Fibroblast of mammary gland (primary cell): ENCODE results near the gene TAF11L8.
"Not testable (repeated sequence)": the region's sequence is repeated elsewhere in the genome, so short reads cannot be mapped to it uniquely, and the experiment has no call there.

Experiments used
- DNase-seq: peaks from one replicate; pipeline ENCODE4 v3.0.0-alpha.2; 2010; ENCODE audit warnings: low read depth
- H3K4me3 ChIP-seq: 2 replicates; pipeline ENCODE4 v1.5.1; 2011; ENCODE audit warnings: low read depth, mild to moderate bottlenecking, low read length, moderate library complexity; ENCODE audit not compliant: control insufficient read depth
- TF ChIP-seq, protein P1 (sequence below): conservative IDR thresholded peaks from 2 replicates; pipeline ENCODE4 v1.5.1; 2011; ENCODE audit warnings: low read depth, low read length, inconsistent platforms; ENCODE audit not compliant: control insufficient read depth, insufficient read depth

Gene TAF11L8

DNA sequence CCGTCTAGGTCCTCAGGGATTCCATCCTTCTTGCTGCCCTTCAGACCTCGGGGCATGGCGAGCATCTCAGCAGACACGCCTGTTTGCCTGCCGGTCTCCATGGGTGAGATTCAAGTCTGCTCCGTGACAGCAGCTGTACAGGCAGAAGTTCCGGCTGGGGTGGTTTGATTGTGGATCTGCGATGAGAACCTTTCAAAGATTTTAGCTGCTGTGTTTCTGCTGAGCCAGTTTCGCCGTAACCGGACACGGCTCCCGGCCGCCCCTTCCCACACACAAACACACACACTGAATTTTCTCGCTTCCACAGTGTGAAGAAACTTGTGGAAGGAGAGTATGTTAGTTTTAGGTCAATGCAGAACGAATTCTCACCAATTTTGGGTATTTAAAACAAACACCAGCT lies at the start of gene TAF11L8:
Gene TAF11L8 (minus strand): TSS at position 101 of the 400 bp plus-strand sequence.
- not testable (repeated sequence) for DNase-seq, H3K4me3 ChIP-seq

DNA sequence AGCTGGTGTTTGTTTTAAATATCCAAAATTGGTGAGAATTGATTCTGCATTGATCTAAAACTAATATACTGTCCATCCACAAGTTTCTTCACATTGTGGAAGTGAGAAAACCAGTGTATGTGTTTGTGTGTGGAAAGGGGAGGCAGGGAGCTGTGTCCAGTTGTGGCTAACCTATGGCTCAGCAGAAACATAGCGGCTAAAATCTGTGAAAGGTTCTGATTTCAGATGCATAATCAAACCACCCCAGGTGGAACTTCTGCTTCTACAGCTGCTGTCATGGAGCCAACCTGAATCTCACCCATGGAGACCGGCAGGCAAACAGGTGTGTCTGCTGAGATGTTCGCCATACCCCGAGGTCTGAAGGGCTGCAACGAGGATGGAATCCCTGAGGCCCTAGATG lies 43.4 kb upstream of the TAF11L8 start, which contains the start of gene TAF11L14:
Gene TAF11L14 (plus strand): TSS at position 301 of the 400 bp plus-strand sequence.
- DNase-seq: no peak
- TF ChIP-seq, protein P1, sequence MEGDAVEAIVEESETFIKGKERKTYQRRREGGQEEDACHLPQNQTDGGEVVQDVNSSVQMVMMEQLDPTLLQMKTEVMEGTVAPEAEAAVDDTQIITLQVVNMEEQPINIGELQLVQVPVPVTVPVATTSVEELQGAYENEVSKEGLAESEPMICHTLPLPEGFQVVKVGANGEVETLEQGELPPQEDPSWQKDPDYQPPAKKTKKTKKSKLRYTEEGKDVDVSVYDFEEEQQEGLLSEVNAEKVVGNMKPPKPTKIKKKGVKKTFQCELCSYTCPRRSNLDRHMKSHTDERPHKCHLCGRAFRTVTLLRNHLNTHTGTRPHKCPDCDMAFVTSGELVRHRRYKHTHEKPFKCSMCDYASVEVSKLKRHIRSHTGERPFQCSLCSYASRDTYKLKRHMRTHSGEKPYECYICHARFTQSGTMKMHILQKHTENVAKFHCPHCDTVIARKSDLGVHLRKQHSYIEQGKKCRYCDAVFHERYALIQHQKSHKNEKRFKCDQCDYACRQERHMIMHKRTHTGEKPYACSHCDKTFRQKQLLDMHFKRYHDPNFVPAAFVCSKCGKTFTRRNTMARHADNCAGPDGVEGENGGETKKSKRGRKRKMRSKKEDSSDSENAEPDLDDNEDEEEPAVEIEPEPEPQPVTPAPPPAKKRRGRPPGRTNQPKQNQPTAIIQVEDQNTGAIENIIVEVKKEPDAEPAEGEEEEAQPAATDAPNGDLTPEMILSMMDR: no peak
- no peak within 1 kb of the TSS for H3K4me3 ChIP-seq

DNA sequence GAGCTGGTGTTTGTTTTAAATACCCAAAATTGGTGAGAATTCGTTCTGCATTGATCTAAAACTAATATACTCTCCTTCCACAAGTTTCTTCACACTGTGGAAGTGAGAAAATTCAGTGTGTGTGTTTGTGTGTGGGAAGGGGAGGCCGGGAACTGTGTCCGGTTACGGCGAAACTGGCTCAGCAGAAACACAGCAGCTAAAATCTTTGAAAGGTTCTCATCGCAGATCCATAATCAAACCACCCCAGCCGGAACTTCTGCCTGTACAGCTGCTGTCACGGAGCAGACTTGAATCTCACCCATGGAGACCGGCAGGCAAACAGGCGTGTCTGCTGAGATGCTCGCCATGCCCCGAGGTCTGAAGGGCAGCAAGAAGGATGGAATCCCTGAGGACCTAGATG lies 41.0 kb upstream of the TAF11L8 start, which contains the start of gene TAF11L13:
Gene TAF11L13 (plus strand): TSS at position 301 of the 400 bp plus-strand sequence.
- not testable (repeated sequence) for H3K4me3 ChIP-seq, DNase-seq

DNA sequence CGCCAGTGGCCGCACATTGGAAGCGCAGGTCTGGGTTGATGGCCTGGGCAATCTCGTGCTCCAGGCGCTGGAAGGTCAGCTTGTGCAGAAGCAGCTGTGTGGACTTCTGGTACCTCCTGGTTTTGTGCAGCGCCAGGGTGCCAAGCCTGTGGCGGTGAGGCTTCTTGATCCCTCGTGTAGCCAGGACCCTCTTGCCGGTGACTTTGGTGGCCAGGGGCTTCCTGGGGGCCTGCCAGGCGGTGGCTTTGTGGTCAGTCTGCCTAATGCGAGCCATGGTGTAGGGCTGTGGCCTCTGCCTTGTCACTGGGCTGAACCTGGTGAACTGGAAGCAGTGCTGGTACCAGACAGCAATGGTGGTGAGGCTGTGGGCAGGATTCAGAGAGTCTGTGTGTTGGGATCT lies 34.9 kb upstream of the TAF11L8 start:
- TF ChIP-seq, protein P1: no peak
- no peak for DNase-seq
- no peak overlapping the region for H3K4me3 ChIP-seq

DNA sequence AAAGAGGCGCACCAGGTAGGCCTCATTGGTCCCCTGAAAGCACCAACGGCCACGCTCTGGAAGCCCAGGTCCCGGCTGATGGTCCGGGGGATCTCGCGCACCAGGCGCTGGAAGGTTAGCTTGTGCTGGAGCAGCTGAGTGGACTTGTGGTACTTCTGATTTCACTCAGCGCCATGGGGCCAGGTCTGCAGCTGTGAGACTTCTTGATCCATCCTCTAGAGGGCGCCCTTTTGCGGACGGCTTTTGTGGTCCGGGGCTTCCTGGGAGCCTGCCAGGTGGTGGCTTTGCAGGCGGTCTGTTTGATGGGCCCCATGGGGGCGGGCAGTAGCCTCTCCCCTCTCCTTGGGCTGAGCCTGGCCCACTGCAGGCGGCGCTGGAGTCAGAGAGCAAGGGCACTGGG lies 29.9 kb upstream of the TAF11L8 start:
- no peak for DNase-seq

DNA sequence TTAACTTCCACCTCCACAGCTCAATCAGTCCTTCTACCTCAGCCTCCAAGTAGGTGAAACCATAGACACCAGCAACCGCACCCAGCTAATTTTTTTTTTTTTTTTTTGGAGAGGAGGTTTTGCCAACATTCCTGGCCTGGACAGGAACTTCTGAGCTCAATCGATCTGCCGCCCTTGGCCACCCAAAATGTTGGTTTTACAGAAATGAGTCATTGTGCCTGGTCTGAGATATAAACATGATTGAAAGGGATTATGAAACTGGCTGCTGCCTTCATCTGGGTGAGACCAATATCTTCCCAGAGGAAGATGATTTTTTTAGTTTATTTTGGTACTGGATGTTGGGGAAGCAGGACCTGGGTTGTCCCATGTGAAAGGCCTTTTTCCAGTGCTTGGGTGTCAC lies 28.6 kb upstream of the TAF11L8 start:
- TF ChIP-seq, protein P1: no peak
- no peak for DNase-seq
- H3K4me3 ChIP-seq: no peak overlapping the region

More for the DNA sequence above, 29.9 kb upstream of the TAF11L8 start:
- TF ChIP-seq, protein P1: no peak
- H3K4me3 ChIP-seq: no peak overlapping the region

DNA sequence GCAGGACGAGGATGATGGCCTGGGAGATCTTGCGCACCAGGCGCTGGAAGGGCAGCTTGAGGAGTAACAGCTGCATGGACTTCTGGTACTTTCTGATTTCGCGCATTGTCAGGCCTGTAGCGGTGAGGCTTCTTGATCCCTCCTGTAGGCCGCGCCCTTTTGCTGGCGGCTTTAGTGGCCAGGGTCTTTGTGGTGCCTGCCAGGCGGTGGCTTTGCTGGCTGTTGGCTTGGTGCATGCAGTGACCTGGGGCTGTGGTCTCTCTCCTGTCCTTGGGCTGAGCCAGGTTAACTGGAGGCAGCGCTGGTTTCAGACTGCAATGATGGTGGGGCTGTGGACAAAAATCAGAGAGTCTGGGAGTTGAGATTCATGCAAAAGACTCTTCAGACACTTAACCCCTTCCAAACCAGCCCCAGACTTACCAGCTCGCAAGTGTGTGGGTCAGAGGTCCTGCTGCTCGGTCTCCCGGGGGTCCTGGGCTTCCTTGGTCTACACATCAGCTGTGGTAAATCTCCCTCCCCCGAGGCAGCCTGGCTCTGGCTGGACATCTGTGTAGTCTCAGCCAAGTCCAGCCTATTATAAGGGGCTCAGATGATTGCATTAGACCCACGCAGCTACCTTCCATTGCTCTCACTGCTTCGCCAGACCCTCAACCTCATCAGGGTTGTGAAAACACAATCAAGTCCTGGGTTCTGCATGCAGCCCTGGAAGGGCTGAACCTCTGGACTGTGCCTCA lies 24.3 kb upstream of the TAF11L8 start:
- no peak for DNase-seq
- TF ChIP-seq, protein P1: no peak

DNA sequence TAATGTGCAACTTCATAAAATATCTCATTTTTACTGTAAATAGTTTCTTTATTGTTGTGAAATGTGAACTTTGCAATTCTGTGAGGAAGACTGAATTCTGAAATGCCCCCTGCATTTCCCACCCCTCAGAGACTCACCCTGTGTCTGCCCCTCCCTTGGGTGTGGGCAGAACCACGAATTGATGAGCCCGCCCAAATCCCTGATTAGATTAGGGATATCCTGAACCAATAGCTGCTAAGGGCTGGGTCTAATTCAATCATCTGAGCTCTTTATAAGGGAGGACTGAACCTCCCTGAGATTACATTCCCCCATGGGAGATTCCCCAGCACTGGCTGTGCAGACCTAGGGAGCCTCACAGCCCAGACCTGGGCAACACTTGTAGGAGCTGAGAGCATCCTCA lies 19.3 kb upstream of the TAF11L8 start, which contains the start of gene TAF11L12:
Gene TAF11L12 (plus strand): TSS at position 301 of the 400 bp plus-strand sequence.
- DNase-seq, H3K4me3 ChIP-seq: not testable (repeated sequence)

More for the DNA sequence above, 24.3 kb upstream of the TAF11L8 start:
- H3K4me3 ChIP-seq: no peak overlapping the region

DNA sequence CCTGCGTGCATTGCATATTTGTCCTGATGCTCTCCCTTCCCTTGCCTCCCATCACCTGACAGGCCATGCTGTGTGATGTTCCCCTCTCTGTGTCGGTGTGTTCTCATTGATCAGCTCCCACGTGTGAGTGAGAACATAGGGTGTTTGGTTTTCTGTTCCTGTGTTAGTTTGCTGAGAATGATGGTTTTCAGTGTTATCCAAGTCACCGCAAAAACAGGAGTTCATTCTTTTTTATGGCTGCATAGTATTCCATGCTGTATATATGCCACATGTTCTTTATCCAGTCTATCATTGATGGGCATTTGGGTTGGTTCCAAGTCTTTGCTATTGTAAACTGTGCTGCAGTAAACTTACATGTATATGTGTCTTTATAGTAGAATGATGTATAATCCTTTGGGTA lies 16.7 kb upstream of the TAF11L8 start:
- not testable (repeated sequence) for H3K4me3 ChIP-seq, DNase-seq
